ENCODE results near the gene IGFBP6.

DNA sequence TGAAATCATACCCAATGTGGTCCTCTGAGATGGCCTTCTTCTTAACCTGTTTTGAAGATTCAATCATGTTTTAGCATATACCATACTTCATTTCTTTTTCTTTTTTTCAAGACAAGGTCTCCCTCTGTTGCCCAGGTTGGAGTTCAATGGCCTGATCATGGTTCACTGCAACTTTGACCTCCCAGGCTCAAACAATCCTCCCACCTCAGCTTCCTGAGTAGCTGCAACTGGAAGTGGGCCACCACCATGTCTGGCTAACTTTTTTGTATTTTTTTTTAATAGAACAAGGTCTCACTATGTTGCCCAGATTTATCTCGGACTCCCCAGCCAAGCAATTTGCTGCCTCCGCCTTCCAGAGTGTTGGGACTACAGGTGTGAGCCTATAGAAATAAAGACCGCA is 36.3 kb downstream of the IGFBP6 start:
- no peak for TF ChIP-seq POLR2A (IDR thresholded peaks at IDR 0.05)
- TF ChIP-seq, protein P1, sequence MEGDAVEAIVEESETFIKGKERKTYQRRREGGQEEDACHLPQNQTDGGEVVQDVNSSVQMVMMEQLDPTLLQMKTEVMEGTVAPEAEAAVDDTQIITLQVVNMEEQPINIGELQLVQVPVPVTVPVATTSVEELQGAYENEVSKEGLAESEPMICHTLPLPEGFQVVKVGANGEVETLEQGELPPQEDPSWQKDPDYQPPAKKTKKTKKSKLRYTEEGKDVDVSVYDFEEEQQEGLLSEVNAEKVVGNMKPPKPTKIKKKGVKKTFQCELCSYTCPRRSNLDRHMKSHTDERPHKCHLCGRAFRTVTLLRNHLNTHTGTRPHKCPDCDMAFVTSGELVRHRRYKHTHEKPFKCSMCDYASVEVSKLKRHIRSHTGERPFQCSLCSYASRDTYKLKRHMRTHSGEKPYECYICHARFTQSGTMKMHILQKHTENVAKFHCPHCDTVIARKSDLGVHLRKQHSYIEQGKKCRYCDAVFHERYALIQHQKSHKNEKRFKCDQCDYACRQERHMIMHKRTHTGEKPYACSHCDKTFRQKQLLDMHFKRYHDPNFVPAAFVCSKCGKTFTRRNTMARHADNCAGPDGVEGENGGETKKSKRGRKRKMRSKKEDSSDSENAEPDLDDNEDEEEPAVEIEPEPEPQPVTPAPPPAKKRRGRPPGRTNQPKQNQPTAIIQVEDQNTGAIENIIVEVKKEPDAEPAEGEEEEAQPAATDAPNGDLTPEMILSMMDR (IDR thresholded peaks at IDR 0.05), result no peak

All from prostate gland (tissue), 2 donors.